ENCODE results near the gene SEMA4G. TPM values are rescaled to one million over a fixed set of nuclear protein-coding genes. Genes with fewer than 3 reads are reported as not detected.

The SEMA4G gene
- total RNA-seq, 1 experiment from 2014 or later: 8.5 TPM

DNA sequence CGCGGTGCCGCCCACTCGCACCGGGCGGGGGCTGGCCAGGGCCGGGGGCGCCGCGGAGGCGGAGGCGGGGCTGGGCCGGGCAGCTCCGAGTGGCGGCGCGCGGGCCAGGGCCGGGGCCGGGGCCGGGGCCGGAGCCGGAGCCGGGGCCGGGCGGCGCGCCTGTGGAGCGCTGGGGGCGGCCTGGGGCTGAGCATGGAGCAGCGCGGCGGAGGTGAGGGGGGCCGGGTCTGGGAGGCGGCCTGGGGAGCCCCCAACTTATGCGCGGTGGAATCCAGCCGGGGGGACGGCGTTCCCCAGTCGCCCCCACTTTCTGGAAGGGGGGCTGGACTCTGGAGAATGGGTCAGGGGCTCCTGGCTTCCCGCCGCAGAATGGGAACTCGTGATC, 30.4 kb downstream of the SEMA4G start, which contains the start of gene LZTS2:
TSS of gene LZTS2 (plus strand) at position 67 of the 385 bp plus-strand sequence. CDS start 2,731 bp downstream, outside the sequence.
- no peaks in the 10 kb centered on the region; the same call in 1 of the 2 replicates for H3K79me2 ChIP-seq (ENCODE audit: insufficient read depth, low read length)
- H2AFZ ChIP-seq (ENCODE audit: low read length): no peak within 1 kb of the TSS
- no CpG with 5 or more reads among the region's 44 CpGs for WGBS (ENCODE audit: extremely low coverage, insufficient read length, low lambda C conversion rate)

More for the DNA sequence above, 30.4 kb downstream of the SEMA4G start, which contains the start of gene LZTS2:
- Histone ChIP-seq H3K9ac (ENCODE audit: extremely low read depth, insufficient read length, low read length) (peak within 1 kb of the TSS; percentile 86), H4K5ac (ENCODE audit: insufficient read length, low read depth, low read length) (no peak within 1 kb of the TSS), H3T11ph (ENCODE audit: low read length) (no peak within 1 kb of the TSS), H4K91ac (ENCODE audit: insufficient read length, low read depth, low read length) (no peak within 1 kb of the TSS), H2AK5ac (ENCODE audit: insufficient read length, low read length) (no peak within 1 kb of the TSS), H3K79me1 (ENCODE audit: insufficient read depth, low read depth, low read length, poor library complexity, severe bottlenecking) (no peaks in the 10 kb centered on the region), H2BK12ac (ENCODE audit: insufficient read length, low read depth, low read length) (no peak within 1 kb of the TSS), H3K4ac (ENCODE audit: low read depth, low read length) (no peak within 1 kb of the TSS; the same call in 1 of the 2 replicates), H3K18ac (ENCODE audit: insufficient read length, low read depth, low read length) (peak within 1 kb of the TSS; percentile 88), H2BK5ac (ENCODE audit: insufficient read length, low read length) (no peak within 1 kb of the TSS), H2BK15ac (ENCODE audit: low read depth, low read length) (no peak within 1 kb of the TSS), H2BK120ac (ENCODE audit: low read depth, low read length, poor library complexity, severe bottlenecking) (no peak within 1 kb of the TSS), H3K23me2 (ENCODE audit: insufficient read length, low read depth, low read length, poor library complexity, severe bottlenecking) (peaks cover 33% of the 10 kb centered on the region), H3K27ac (ENCODE audit: insufficient read length, low read depth, low read length) (peak within 1 kb of the TSS; percentile 14), H3K23ac (ENCODE audit: insufficient read length, low read depth, low read length) (no peak within 1 kb of the TSS), H3K4me1 (ENCODE audit: insufficient read depth, low read length) (peaks cover 2% of the 10 kb centered on the region; the same call in 1 of the 2 replicates), H4K20me1 (ENCODE audit: control insufficient read depth, insufficient read depth, insufficient read length) (no peaks in the 10 kb centered on the region), H3K9me3 (ENCODE audit: control insufficient read depth, low read depth, low read length) (no peaks in the 10 kb centered on the region), H3K14ac (ENCODE audit: insufficient read depth, low read length) (peak within 1 kb of the TSS; percentile 89), H3K27me3 (ENCODE audit: insufficient read depth, low read length) (no peaks in the 10 kb centered on the region), H4K8ac (replicated peaks; ENCODE audit: insufficient read length, low read depth, low read length) (no peak within 1 kb of the TSS), H2BK20ac (ENCODE audit: low read depth, low read length, poor library complexity, severe bottlenecking) (no peak within 1 kb of the TSS), H3K4me2 (ENCODE audit: insufficient read depth, insufficient read length, low read length) (peak within 1 kb of the TSS; percentile 98), H3K56ac (ENCODE audit: insufficient read length, low read depth, low read length) (no peak within 1 kb of the TSS)
- TF ChIP-seq, protein P1, sequence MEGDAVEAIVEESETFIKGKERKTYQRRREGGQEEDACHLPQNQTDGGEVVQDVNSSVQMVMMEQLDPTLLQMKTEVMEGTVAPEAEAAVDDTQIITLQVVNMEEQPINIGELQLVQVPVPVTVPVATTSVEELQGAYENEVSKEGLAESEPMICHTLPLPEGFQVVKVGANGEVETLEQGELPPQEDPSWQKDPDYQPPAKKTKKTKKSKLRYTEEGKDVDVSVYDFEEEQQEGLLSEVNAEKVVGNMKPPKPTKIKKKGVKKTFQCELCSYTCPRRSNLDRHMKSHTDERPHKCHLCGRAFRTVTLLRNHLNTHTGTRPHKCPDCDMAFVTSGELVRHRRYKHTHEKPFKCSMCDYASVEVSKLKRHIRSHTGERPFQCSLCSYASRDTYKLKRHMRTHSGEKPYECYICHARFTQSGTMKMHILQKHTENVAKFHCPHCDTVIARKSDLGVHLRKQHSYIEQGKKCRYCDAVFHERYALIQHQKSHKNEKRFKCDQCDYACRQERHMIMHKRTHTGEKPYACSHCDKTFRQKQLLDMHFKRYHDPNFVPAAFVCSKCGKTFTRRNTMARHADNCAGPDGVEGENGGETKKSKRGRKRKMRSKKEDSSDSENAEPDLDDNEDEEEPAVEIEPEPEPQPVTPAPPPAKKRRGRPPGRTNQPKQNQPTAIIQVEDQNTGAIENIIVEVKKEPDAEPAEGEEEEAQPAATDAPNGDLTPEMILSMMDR (conservative IDR thresholded peaks at IDR 0.05): no peak
- Mint-ChIP-seq H3K4me1 (peaks cover 30 to 35% of the 10 kb centered on the region in 2 experiments), H3K27ac (peak within 1 kb of the TSS; percentile 71 to 97 (median 94)), H3K9me3 (no peaks in the 10 kb centered on the region; a peak in 2 of 5 replicates), H3K27me3 (ENCODE audit: low read depth) (no peaks in the 10 kb centered on the region), H3K4me3 (peak within 1 kb of the TSS; percentile 88 to 92), H3K36me3 (ENCODE audit: insufficient read depth in 1 of 3, low read depth in 3 of 3) (peaks cover 11 to 26% (median 22%) of the 10 kb centered on the region in 3 experiments)
- no peak for DNase-seq
